ENCODE results near the gene FRS2.

The FRS2 gene

GRCh38 chr12:69570545-69571399 lies 100.6 kb downstream of the FRS2 start:
- no peak overlapping the region for H3K4me3 Mint-ChIP-seq
- no peaks in the 10 kb centered on the region for H3K9me3 Mint-ChIP-seq
- no peaks in the 10 kb centered on the region for H3K4me1 Mint-ChIP-seq (ENCODE audit: low read depth in 2 of 2)
- peak; percentile 97 for ATAC-seq (replicated peaks)
- peaks cover 45% of the 10 kb centered on the region for H3K36me3 Mint-ChIP-seq (ENCODE audit: insufficient read depth)
- H3K27ac Mint-ChIP-seq: peak overlapping the region in 1 of 2 donors; percentile 51
- no peaks in the 10 kb centered on the region for H3K27me3 Mint-ChIP-seq
- peak; percentile 49 to 63 (median 55) for DNase-seq

- DNase-seq (no peak), ATAC-seq (replicated peaks) (no peak)
- Mint-ChIP-seq H3K27me3 (no peaks in the 10 kb centered on the region), H3K4me1 (ENCODE audit: low read depth in 2 of 2) (no peaks in the 10 kb centered on the region), H3K36me3 (ENCODE audit: insufficient read depth) (peaks cover 46% of the 10 kb centered on the region), H3K9me3 (no peaks in the 10 kb centered on the region), H3K4me3 (no peak overlapping the region), H3K27ac (no peak overlapping the region)
Observed at GRCh38 chr12:69575346-69575745, 105.2 kb downstream of the FRS2 start.

GRCh38 chr12:69578283-69578682 lies 108.1 kb downstream of the FRS2 start:
- H3K4me1 Mint-ChIP-seq (ENCODE audit: low read depth in 2 of 2): no peaks in the 10 kb centered on the region
- H3K4me3 Mint-ChIP-seq: no peak overlapping the region
- no peaks in the 10 kb centered on the region for H3K9me3 Mint-ChIP-seq
- H3K36me3 Mint-ChIP-seq (ENCODE audit: insufficient read depth): peaks cover 20% of the 10 kb centered on the region
- no peak overlapping the region for H3K27ac Mint-ChIP-seq
- no peak for DNase-seq
- no peaks in the 10 kb centered on the region for H3K27me3 Mint-ChIP-seq
- no peak for ATAC-seq (replicated peaks)

- no peak overlapping the region for H3K27ac Mint-ChIP-seq
Observed at GRCh38 chr12:69579029-69579428, 108.8 kb downstream of the FRS2 start.

GRCh38 chr12:69580074-69580473 lies 109.9 kb downstream of the FRS2 start:
- peaks cover 9% of the 10 kb centered on the region for H3K36me3 Mint-ChIP-seq (ENCODE audit: insufficient read depth)
- no peaks in the 10 kb centered on the region for H3K4me1 Mint-ChIP-seq (ENCODE audit: low read depth in 2 of 2)

More at GRCh38 chr12:69579029-69579428, 108.8 kb downstream of the FRS2 start:
- Mint-ChIP-seq H3K4me3 (no peak overlapping the region), H3K27me3 (no peaks in the 10 kb centered on the region), H3K36me3 (ENCODE audit: insufficient read depth) (peaks cover 17% of the 10 kb centered on the region), H3K4me1 (ENCODE audit: low read depth in 2 of 2) (no peaks in the 10 kb centered on the region), H3K9me3 (no peaks in the 10 kb centered on the region)
- DNase-seq: no peak
- ATAC-seq (replicated peaks): no peak

GRCh38 chr12:69583203-69583602 lies 113.0 kb downstream of the FRS2 start:
- Mint-ChIP-seq H3K9me3 (no peaks in the 10 kb centered on the region), H3K36me3 (ENCODE audit: insufficient read depth) (peaks cover 28% of the 10 kb centered on the region), H3K27ac (no peak overlapping the region), H3K27me3 (no peaks in the 10 kb centered on the region), H3K4me1 (ENCODE audit: low read depth in 2 of 2) (peaks cover 8 to 11% of the 10 kb centered on the region in 2 donors), H3K4me3 (no peak overlapping the region)
- DNase-seq (no peak), ATAC-seq (replicated peaks) (no peak)

More at GRCh38 chr12:69580074-69580473, 109.9 kb downstream of the FRS2 start:
- H3K4me3 Mint-ChIP-seq: no peak overlapping the region
- no peak for DNase-seq
- peak overlapping the region in 1 of 2 donors; percentile 24 for H3K27ac Mint-ChIP-seq
- no peaks in the 10 kb centered on the region for H3K27me3 Mint-ChIP-seq
- no peaks in the 10 kb centered on the region for H3K9me3 Mint-ChIP-seq
- no peak for ATAC-seq (replicated peaks)

GRCh38 chr12:69585189-69586062 lies 115.2 kb downstream of the FRS2 start, which contains the start of gene CCT2:
CCT2 (plus strand) TSS chr12:69585459; CDS start chr12:69585522, 63 bp downstream.
- Mint-ChIP-seq H3K4me3 (peak within 1 kb of the TSS; percentile 98 to 99), H3K27me3 (no peaks in the 10 kb centered on the region), H3K9me3 (no peaks in the 10 kb centered on the region), H3K27ac (peak within 1 kb of the TSS; percentile 98 to 99), H3K36me3 (ENCODE audit: insufficient read depth) (peaks cover 50% of the 10 kb centered on the region), H3K4me1 (ENCODE audit: low read depth in 2 of 2) (peaks cover 8 to 11% of the 10 kb centered on the region in 2 donors)
- DNase-seq (peak; percentile 94 to 97 (median 95)), ATAC-seq (replicated peaks) (peak; percentile 92)

- Mint-ChIP-seq H3K4me3 (no peak overlapping the region), H3K27me3 (no peaks in the 10 kb centered on the region), H3K36me3 (ENCODE audit: insufficient read depth) (peaks cover 81% of the 10 kb centered on the region), H3K27ac (no peak overlapping the region), H3K9me3 (no peaks in the 10 kb centered on the region), H3K4me1 (ENCODE audit: low read depth in 2 of 2) (peaks cover 8 to 11% of the 10 kb centered on the region in 2 donors)
- DNase-seq (no peak), ATAC-seq (replicated peaks) (no peak)
Observed at GRCh38 chr12:69588527-69588926, 118.3 kb downstream of the FRS2 start.

- DNase-seq (no peak), ATAC-seq (replicated peaks) (no peak)
- peak overlapping the region in 1 of 2 donors; percentile 35 for H3K27ac Mint-ChIP-seq
- H3K4me3 Mint-ChIP-seq: peak overlapping the region in 1 of 2 donors; percentile 12
- no peaks in the 10 kb centered on the region for H3K27me3 Mint-ChIP-seq
- peaks cover 87% of the 10 kb centered on the region for H3K36me3 Mint-ChIP-seq (ENCODE audit: insufficient read depth)
- peaks cover 8 to 11% of the 10 kb centered on the region in 2 donors for H3K4me1 Mint-ChIP-seq (ENCODE audit: low read depth in 2 of 2)
- H3K9me3 Mint-ChIP-seq: no peaks in the 10 kb centered on the region
Observed at GRCh38 chr12:69589082-69589481, 118.9 kb downstream of the FRS2 start.

GRCh38 chr12:69595689-69596088 lies 125.5 kb downstream of the FRS2 start:
- no peak for ATAC-seq (replicated peaks)
- Mint-ChIP-seq H3K4me1 (ENCODE audit: low read depth in 2 of 2) (peaks cover 4 to 8% of the 10 kb centered on the region in 2 donors), H3K9me3 (no peaks in the 10 kb centered on the region), H3K36me3 (ENCODE audit: insufficient read depth) (peaks cover 98% of the 10 kb centered on the region), H3K4me3 (no peak overlapping the region), H3K27me3 (no peaks in the 10 kb centered on the region), H3K27ac (peak overlapping the region in 1 of 2 donors; percentile 56)
- no peak for DNase-seq

GRCh38 chr12:69598174-69598753 lies 128.1 kb downstream of the FRS2 start:
- H3K4me1 Mint-ChIP-seq (ENCODE audit: low read depth in 2 of 2): peaks cover 4 to 8% of the 10 kb centered on the region in 2 donors
- no peaks in the 10 kb centered on the region for H3K27me3 Mint-ChIP-seq
- H3K4me3 Mint-ChIP-seq: no peak overlapping the region
- no peak for DNase-seq
- H3K9me3 Mint-ChIP-seq: no peaks in the 10 kb centered on the region
- peaks cover 98% of the 10 kb centered on the region for H3K36me3 Mint-ChIP-seq (ENCODE audit: insufficient read depth)
- no peak for ATAC-seq (replicated peaks)
- no peak overlapping the region for H3K27ac Mint-ChIP-seq

GRCh38 chr12:69600804-69601203 lies 130.6 kb downstream of the FRS2 start:
- no peak for DNase-seq
- H3K36me3 Mint-ChIP-seq (ENCODE audit: insufficient read depth): peaks cover 78% of the 10 kb centered on the region
- H3K4me1 Mint-ChIP-seq (ENCODE audit: low read depth in 2 of 2): peaks cover 3 to 7% of the 10 kb centered on the region in 2 donors
- no peak overlapping the region for H3K4me3 Mint-ChIP-seq
- H3K27me3 Mint-ChIP-seq: no peaks in the 10 kb centered on the region
- no peak for ATAC-seq (replicated peaks)
- no peak overlapping the region for H3K27ac Mint-ChIP-seq
- H3K9me3 Mint-ChIP-seq: no peaks in the 10 kb centered on the region
